Activated CD4-positive, alpha-beta T cell treated with anti-CD3 and anti-CD28 coated beads, Interleukin-2, amount 50 U/mL, for 48 hours (primary cell): Measurements from ENCODE around the gene KPNA3.
"Not testable (repeated sequence)": the region's sequence is repeated elsewhere in the genome, so short reads cannot be mapped to it uniquely, and the experiment has no call there.

Source experiments
- DNase-seq, 2 experiments: peaks; one replicate each; pipeline ENCODE4 v3.0.0-alpha.2; 2020

Gene KPNA3

GRCh38 chr13:49806126-49806536 is 13.6 kb upstream of the KPNA3 start:
- DNase-seq: no peak

GRCh38 chr13:49803047-49803446 is 10.6 kb upstream of the KPNA3 start:
- DNase-seq: not testable (repeated sequence)

- DNase-seq: no peak
Measured at GRCh38 chr13:49802426-49802825, 9.9 kb upstream of the KPNA3 start.

DNA sequence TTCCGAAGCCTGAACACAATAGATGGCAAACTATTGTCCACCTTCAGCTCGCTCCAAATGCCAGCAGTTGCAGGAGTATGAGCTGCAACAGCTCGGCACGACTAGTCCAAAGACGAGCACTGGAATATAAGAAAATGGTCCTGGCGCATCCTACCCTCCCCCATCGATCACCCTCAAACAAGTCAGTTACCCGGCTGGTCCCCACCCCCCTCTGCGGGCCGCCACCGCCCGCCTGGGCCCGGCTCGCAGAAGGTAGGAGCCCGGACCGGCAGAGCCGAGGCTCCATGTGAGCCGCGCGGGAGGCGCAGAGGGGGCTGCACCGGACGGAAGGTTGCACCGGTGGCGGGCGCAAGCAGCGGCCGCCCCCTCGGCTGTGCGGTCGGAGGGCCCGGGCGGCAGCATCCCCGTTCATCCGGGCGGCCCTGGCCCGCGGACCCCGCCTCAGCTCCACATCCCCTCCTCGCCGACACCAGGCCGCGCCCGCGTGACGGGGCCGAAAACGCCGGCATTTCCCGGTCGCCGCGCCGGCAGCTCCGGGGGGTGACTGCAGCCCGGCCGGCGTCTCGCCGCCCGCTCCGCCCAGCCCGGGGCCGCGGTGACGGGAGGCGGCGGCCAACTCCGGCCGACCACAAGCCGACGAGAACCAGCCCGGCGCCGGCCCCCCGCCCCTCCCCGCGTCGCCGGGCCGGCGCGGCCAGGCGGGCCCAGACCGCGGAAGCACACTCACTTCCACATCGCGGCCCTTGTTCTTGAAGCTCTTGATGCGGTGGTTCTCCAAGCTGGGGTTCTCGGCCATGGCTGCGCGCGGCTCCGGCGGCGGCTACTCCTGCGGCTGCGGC is 552 bp downstream of the KPNA3 start:
- peak; percentile 47 to 52 for DNase-seq

GRCh38 chr13:49791315-49791710 is 1.2 kb downstream of the KPNA3 start:
- peak; percentile 2 to 8 for DNase-seq

DNA sequence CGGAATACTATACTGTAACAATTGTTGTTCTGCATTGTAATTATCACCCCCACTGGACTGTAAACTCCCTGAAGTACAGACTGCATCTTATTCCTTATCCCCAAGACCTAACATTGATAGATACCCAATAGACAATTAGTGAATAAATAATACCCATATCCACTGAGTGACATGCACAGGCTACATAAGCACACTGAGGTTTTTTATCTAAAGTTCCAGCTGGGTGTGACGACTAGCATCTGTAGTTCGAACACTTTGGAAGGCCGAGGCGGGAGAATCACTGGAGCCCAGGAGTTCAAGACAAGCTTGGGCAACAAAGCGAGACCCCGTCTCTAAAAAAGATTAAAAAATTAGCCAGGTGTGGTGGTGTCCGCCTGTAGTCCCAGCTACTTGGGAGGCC is 2.5 kb downstream of the KPNA3 start:
- no peak for DNase-seq

GRCh38 chr13:49786401-49787008 is 6.0 kb downstream of the KPNA3 start:
- no peak for DNase-seq

GRCh38 chr13:49784886-49785570 is 7.5 kb downstream of the KPNA3 start:
- DNase-seq: no peak

DNA sequence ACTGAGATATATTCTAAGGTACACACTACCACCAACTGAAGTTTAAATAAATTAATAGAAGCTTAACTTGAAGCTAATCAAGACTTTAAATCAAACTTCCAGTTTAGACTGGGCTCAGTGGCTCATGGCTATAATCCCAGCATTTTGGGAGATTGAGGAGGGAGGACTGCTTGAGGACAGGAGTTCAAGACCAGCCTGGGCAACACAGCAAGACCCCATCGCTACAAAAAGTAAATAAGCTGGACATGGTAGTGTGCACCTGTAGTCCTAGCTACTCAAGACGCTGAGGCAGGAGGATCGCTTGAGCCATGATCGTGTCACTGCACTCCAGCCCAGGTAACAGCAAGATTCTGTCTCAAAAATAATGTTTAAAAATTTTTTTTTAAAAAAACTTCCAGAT is 8.6 kb downstream of the KPNA3 start:
- DNase-seq: no peak

- DNase-seq: no peak
Measured at GRCh38 chr13:49782784-49783183, 9.7 kb downstream of the KPNA3 start.

DNA sequence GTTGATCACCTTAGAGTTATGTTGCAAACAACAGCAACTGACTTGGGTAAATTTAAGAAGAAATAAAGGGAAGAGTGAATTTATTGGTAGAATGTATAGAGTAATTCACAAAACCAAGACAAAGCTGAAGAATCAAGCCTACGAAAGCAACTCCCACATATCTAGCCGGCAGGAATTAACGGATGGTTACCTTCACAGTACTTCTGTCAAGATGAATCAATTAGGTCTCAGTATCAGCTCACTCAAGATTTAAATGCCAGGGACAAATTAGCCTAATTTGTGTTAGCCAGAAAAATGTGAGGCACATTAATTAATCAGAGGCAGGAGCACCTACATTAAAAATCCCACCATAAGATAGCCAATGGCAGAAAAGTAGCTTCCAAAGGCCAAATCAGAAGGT is 10.7 kb downstream of the KPNA3 start:
- DNase-seq: no peak

DNA sequence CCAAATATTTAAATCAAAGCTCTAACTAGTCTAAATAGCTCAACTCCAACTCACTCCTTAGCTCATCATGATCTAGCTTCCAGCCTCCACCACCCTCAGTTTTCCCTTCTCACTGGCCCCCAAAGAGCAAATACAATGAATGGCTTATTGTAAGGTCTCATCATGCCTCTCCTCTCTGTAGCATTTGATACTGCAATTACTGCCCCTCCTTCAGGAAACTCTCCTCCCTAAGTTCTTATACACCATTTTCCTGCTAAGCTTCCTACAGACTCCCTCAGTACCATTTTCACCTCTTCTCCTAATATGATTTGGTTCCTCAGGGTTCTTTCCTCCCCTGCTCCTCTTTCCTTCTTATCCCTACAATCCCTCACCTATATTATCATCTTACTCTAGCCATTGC is 12.8 kb downstream of the KPNA3 start:
- DNase-seq: no peak

- no peak for DNase-seq
Measured at GRCh38 chr13:49777746-49778614, 14.5 kb downstream of the KPNA3 start.

DNA sequence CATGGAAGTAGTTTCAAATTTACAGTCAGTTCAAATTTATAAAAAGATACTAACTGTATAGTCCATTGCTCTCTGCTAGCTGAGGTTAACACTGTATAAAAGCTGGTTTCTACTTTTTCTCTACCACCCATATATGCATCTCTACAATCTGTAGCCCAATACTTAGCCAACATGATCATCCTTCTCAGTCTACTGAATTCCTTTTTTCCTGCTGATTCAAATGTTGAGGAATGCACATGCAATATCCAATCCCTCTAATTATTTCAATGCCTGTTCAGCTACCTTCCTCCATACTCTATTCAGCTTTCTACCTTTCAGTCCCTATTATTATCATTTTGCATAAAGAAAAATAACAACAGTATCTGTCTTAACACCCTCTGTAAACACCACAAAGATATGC is 15.6 kb downstream of the KPNA3 start:
- no peak for DNase-seq

DNA sequence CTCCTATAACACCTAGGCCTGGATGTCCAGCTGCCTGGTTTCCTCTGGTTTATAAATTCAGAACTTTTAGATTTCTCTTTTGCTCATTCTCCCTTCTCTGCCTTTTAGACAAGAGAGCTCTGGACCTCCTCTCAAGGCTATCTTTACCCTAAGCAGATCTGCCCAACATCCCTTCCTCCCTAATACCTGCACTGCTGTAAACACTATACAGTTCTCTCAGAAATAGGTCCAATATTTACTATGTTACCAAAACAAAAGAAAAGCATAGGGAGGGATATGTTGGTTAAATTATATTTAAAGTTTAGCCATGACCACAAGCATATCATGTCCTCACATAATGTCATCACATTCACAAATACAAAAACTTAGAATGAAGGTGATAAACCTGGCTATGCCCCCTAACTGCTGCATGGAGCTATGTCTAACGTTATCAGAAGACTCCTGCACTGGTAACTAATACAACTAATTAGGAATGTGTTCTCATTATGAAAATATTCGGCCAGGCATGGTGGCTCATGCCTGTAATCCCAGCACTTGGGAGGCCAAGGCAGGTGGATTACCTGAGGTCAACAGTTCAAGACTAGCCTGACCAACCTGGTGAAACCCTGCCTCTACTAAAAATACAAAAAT is 18.0 kb downstream of the KPNA3 start:
- no peak for DNase-seq

- no peak for DNase-seq
Measured at GRCh38 chr13:49772828-49773227, 19.7 kb downstream of the KPNA3 start.

- DNase-seq: not testable (repeated sequence)
Measured at GRCh38 chr13:49761811-49762210, 30.7 kb downstream of the KPNA3 start.

GRCh38 chr13:49760558-49760957 is 31.9 kb downstream of the KPNA3 start:
- DNase-seq: peak in 1 of 2 experiments; percentile 11

- DNase-seq: no peak
Measured at GRCh38 chr13:49759503-49759902, 33.0 kb downstream of the KPNA3 start.

DNA sequence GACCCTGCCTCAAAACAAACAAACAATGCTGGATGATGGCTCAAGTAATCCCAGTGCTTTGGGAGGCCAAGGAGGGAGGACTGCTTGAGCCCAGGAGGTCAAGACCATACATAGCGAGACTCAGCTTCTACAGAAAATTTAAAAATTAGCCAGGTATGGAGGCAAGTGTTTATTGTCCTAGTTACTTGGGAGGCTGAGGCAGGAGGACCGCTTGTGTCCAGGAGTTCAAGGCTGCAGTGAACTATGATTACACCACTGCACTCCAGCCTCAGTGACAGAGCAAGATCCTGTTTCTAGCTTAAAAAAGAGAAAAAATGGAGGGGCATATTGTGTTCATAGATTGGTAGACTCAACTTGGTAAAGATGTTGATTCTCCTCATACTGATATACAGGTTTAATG is 36.2 kb downstream of the KPNA3 start:
- no peak for DNase-seq

GRCh38 chr13:49754146-49754545 is 38.3 kb downstream of the KPNA3 start:
- no peak for DNase-seq

DNA sequence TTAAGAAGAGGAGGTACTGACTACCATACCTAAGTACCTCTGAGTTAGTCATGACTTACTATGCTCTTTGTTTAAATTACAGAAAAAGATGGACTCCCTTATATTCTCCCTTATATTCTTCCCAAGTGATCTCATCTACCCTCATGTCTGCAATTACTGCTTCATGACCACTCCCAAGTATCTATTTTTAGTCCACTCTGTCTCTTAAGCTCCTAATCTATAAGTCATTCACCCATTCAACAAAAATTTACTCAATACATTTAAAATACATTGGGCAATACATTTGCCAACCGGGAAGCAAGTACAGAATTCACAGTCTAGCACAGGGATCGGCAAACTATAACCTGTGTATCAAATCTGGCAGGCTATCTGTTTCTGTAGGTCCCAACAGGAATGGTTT is 42.6 kb downstream of the KPNA3 start:
- no peak for DNase-seq
